Left colon (tissue), 2 donors: Measurements from ENCODE around the gene CCDC74A. TPM values are rescaled to one million over a fixed set of nuclear protein-coding genes. Genes with fewer than 3 reads are reported as not detected.
"Not testable (repeated sequence)": the region's sequence is repeated elsewhere in the genome, so short reads cannot be mapped to it uniquely, and the experiment has no call there.

Experiments
- ATAC-seq: fragments of 200-7000 bp; cut with Tn5 transposase; one replicate; pipeline ENCODE4 v1.9.1; 2020; ENCODE audit warnings: mild to moderate bottlenecking, moderate library complexity
- DNase-seq, 2 donors: peaks; one replicate each; pipeline ENCODE4 v3.0.0-alpha.2; 2020
- intact Hi-C, 2 donors: fragments of 100-400 bp; cut with DNase I in 1 of 2; cut with micrococcal nuclease in 1 of 2; formaldehyde crosslinking; loops; one replicate each; pipeline versions ENCODE4 v1.11.2 to v1.14.0; 2022; cut with DNase I, micrococcal nuclease
- total RNA-seq, 2 donors: library from RNA; stranded (reverse); fragmentation: NEBNext Ultra II Directional; extraction: Animal tissue kit (Norgen Biotek cat#: 25700); gene quantifications; one replicate each; pipeline ENCODE4 v1.2.1, GENCODE V29; 2021
- donor health status: DM: no; HTN: no; CAD: no.
- donor health status: DM: yes; HTN: yes; CAD: no.

CCDC74A gene
- total RNA-seq, 2 donors from 2014 or later = 1.1 to 2.0 TPM

GRCh38 chr2:131493199-131493968, 34.3 kb upstream of the CCDC74A start:
- peak; percentile 33 for ATAC-seq
- intact Hi-C loops = no loop called here

GRCh38 chr2:131495506-131495905, 32.2 kb upstream of the CCDC74A start:
- ATAC-seq, intact Hi-C loops, DNase-seq: not testable (repeated sequence)

More at GRCh38 chr2:131493199-131493968, 34.3 kb upstream of the CCDC74A start:
- no peak for DNase-seq

GRCh38 chr2:131498321-131498973, 29.2 kb upstream of the CCDC74A start:
- DNase-seq, ATAC-seq, intact Hi-C loops: not testable (repeated sequence)

GRCh38 chr2:131503587-131503986, 24.1 kb upstream of the CCDC74A start:
- DNase-seq, ATAC-seq, intact Hi-C loops: not testable (repeated sequence)

- ATAC-seq = peak; percentile 58
- intact Hi-C loops = not testable (repeated sequence)
Measured at GRCh38 chr2:131504082-131504750, 23.5 kb upstream of the CCDC74A start.

GRCh38 chr2:131509615-131510014, 18.1 kb upstream of the CCDC74A start:
- intact Hi-C loops = no loop called here
- ATAC-seq = no peak
- DNase-seq = no peak

More at GRCh38 chr2:131504082-131504750, 23.5 kb upstream of the CCDC74A start:
- DNase-seq = not testable (repeated sequence)

GRCh38 chr2:131511291-131511968, 16.3 kb upstream of the CCDC74A start:
- peak; percentile 49 for ATAC-seq
- intact Hi-C loops, DNase-seq: not testable (repeated sequence)

- intact Hi-C loops, ATAC-seq, DNase-seq: not testable (repeated sequence)
Measured at GRCh38 chr2:131511969-131512870, 15.5 kb upstream of the CCDC74A start.

GRCh38 chr2:131514408-131515166, 13.1 kb upstream of the CCDC74A start:
- intact Hi-C loops, ATAC-seq, DNase-seq: not testable (repeated sequence)

- ATAC-seq, intact Hi-C loops, DNase-seq: not testable (repeated sequence)
Measured at GRCh38 chr2:131515235-131515634, 12.5 kb upstream of the CCDC74A start.

- DNase-seq (peak in 1 of 2 donors; percentile 18), ATAC-seq (no peak)
Measured at GRCh38 chr2:131516011-131516410, 11.7 kb upstream of the CCDC74A start.

GRCh38 chr2:131516621-131517020, 11.1 kb upstream of the CCDC74A start:
- DNase-seq (peak in 1 of 2 donors; percentile 20), ATAC-seq (peak; percentile 21)
- intact Hi-C loops = not testable (repeated sequence)

More at GRCh38 chr2:131516011-131516410, 11.7 kb upstream of the CCDC74A start:
- intact Hi-C loops = no loop called here

GRCh38 chr2:131517106-131517831, 10.4 kb upstream of the CCDC74A start:
- ATAC-seq = no peak
- peak in 1 of 2 donors; percentile 22 for DNase-seq

GRCh38 chr2:131517856-131518255, 9.8 kb upstream of the CCDC74A start:
- intact Hi-C loops, ATAC-seq: not testable (repeated sequence)
- DNase-seq = peak in 1 of 2 donors; percentile 15

More at GRCh38 chr2:131517106-131517831, 10.4 kb upstream of the CCDC74A start:
- intact Hi-C loops = no loop called here

- intact Hi-C loops, ATAC-seq: not testable (repeated sequence)
- DNase-seq = peak in 1 of 2 donors; percentile 17
Measured at GRCh38 chr2:131518531-131518930, 9.2 kb upstream of the CCDC74A start.

- ATAC-seq (no peak), DNase-seq (peak in 1 of 2 donors; percentile 10)
- intact Hi-C loops = no loop called here
Measured at GRCh38 chr2:131519466-131519865, 8.2 kb upstream of the CCDC74A start.
